ENCODE data around the gene ADAM12. TPM values are rescaled to one million over a fixed set of nuclear protein-coding genes. Genes with fewer than 3 reads are reported as not detected.

ADAM12 gene
- total and polyA plus RNA-seq, 8 donors: 0.03 to 3.7 (median 0.15) TPM

GRCh38 chr10:126208726-126209302 lies 179.5 kb downstream of the ADAM12 start:
- no peak for FAIRE-seq
- intact Hi-C loops (cut with DNase I): no loop called here
- no peak for DNase-seq
- Histone ChIP-seq H3K27me3 (no peaks in the 10 kb centered on the region), H3K9me3 (no peaks in the 10 kb centered on the region), H3K27ac (no peak overlapping the region), H3K4me3 (no peak overlapping the region), H3K4me1 (no peaks in the 10 kb centered on the region), H3K36me3 (no peaks in the 10 kb centered on the region)
- no peak for TF ChIP-seq CTCF (IDR thresholded peaks at IDR 0.05)
- ATAC-seq: no peak
- WGBS, 2 donors: 55 to 64% methylated on average over 4 of the region's 4 CpGs

GRCh38 chr10:126207851-126208250 lies 180.4 kb downstream of the ADAM12 start:
- 72 to 92% methylated on average over 1 of the region's 1 CpG for WGBS, 2 donors
- FAIRE-seq: no peak
- intact Hi-C loops (cut with DNase I): no loop called here

GRCh38 chr10:126207313-126207771 lies 180.9 kb downstream of the ADAM12 start:
- Histone ChIP-seq H3K27ac (no peak overlapping the region), H3K9me3 (no peaks in the 10 kb centered on the region), H3K4me1 (no peaks in the 10 kb centered on the region), H3K36me3 (no peaks in the 10 kb centered on the region), H3K27me3 (no peaks in the 10 kb centered on the region), H3K4me3 (no peak overlapping the region)
- WGBS, 2 donors: 78 to 83% methylated on average over 3 of the region's 3 CpGs
- no peak for FAIRE-seq
- TF ChIP-seq CTCF (IDR thresholded peaks at IDR 0.05): no peak
- ATAC-seq: no peak
- DNase-seq: no peak
- intact Hi-C loops (cut with DNase I): no loop called here

More at GRCh38 chr10:126207851-126208250, 180.4 kb downstream of the ADAM12 start:
- no peak for TF ChIP-seq CTCF (IDR thresholded peaks at IDR 0.05)
- Histone ChIP-seq H3K4me3 (no peak overlapping the region), H3K4me1 (no peaks in the 10 kb centered on the region), H3K27ac (no peak overlapping the region), H3K36me3 (no peaks in the 10 kb centered on the region), H3K9me3 (no peaks in the 10 kb centered on the region), H3K27me3 (no peaks in the 10 kb centered on the region)
- ATAC-seq (no peak), DNase-seq (no peak)

GRCh38 chr10:126205486-126206205 lies 182.6 kb downstream of the ADAM12 start:
- no peak for FAIRE-seq
- Histone ChIP-seq H3K4me3 (no peak overlapping the region), H3K36me3 (no peaks in the 10 kb centered on the region), H3K27ac (no peak overlapping the region), H3K27me3 (no peaks in the 10 kb centered on the region), H3K9me3 (no peaks in the 10 kb centered on the region), H3K4me1 (no peaks in the 10 kb centered on the region)
- intact Hi-C loops (cut with DNase I): no loop called here
- WGBS, 2 donors: 98 to 100% methylated on average over 1 of the region's 1 CpG
- DNase-seq: no peak
- no peak for TF ChIP-seq CTCF (IDR thresholded peaks at IDR 0.05)
- no peak for ATAC-seq

- DNase-seq (no peak), FAIRE-seq (no peak), ATAC-seq (no peak)
- H3K27me3 ChIP-seq: no peaks in the 10 kb centered on the region
- TF ChIP-seq CTCF (IDR thresholded peaks at IDR 0.05): no peak
- no peaks in the 10 kb centered on the region for H3K4me1 ChIP-seq
- 81 to 82% methylated on average over 4 of the region's 4 CpGs for WGBS, 2 donors
- intact Hi-C loops (cut with DNase I): no loop called here
- H3K4me3 ChIP-seq: no peak overlapping the region
- H3K27ac ChIP-seq: no peak overlapping the region
- no peaks in the 10 kb centered on the region for H3K9me3 ChIP-seq
- H3K36me3 ChIP-seq: no peaks in the 10 kb centered on the region
Observed at GRCh38 chr10:126204320-126204719, 184.0 kb downstream of the ADAM12 start.
